Measurements from ENCODE around the gene ALPL.
"Not testable (repeated sequence)": the region's sequence is repeated elsewhere in the genome, so short reads cannot be mapped to it uniquely, and the experiment has no call there.

ALPL gene

GRCh38 chr1:21559788-21560567 is 50.8 kb downstream of the ALPL start:
- no peak for DNase-seq (ENCODE audit: low spot score)

GRCh38 chr1:21560916-21561638 is 51.9 kb downstream of the ALPL start:
- DNase-seq (ENCODE audit: low spot score): no peak

GRCh38 chr1:21562896-21563295 is 53.7 kb downstream of the ALPL start:
- no peak for DNase-seq (ENCODE audit: low spot score)

- no peak for DNase-seq (ENCODE audit: low spot score)
Observed at GRCh38 chr1:21563971-21564370, 54.7 kb downstream of the ALPL start.

- DNase-seq (ENCODE audit: low spot score): no peak
Observed at GRCh38 chr1:21564521-21565095, 55.4 kb downstream of the ALPL start.

GRCh38 chr1:21565285-21565684 is 56.1 kb downstream of the ALPL start:
- no peak for DNase-seq (ENCODE audit: low spot score)

GRCh38 chr1:21566361-21566760 is 57.1 kb downstream of the ALPL start:
- DNase-seq (ENCODE audit: low spot score): not testable (repeated sequence)

- DNase-seq (ENCODE audit: low spot score): no peak
Observed at GRCh38 chr1:21567241-21568005, 58.2 kb downstream of the ALPL start.

GRCh38 chr1:21568006-21568746 is 59.0 kb downstream of the ALPL start:
- DNase-seq (ENCODE audit: low spot score): no peak

GRCh38 chr1:21568809-21569385 is 59.7 kb downstream of the ALPL start:
- no peak for DNase-seq (ENCODE audit: low spot score)

GRCh38 chr1:21569820-21570527 is 60.8 kb downstream of the ALPL start:
- DNase-seq (ENCODE audit: low spot score): no peak

GRCh38 chr1:21570528-21570875 is 61.3 kb downstream of the ALPL start:
- no peak for DNase-seq (ENCODE audit: low spot score)

- no peak for DNase-seq (ENCODE audit: low spot score)
Observed at GRCh38 chr1:21570885-21571284, 61.7 kb downstream of the ALPL start.

GRCh38 chr1:21572221-21572620 is 63.0 kb downstream of the ALPL start:
- DNase-seq (ENCODE audit: low spot score): no peak

- no peak for DNase-seq (ENCODE audit: low spot score)
Observed at GRCh38 chr1:21572735-21573277, 63.6 kb downstream of the ALPL start.

- DNase-seq (ENCODE audit: low spot score): no peak
Observed at GRCh38 chr1:21573475-21573874, 64.3 kb downstream of the ALPL start.

- peak; percentile 31 for DNase-seq (ENCODE audit: low spot score)
Observed at GRCh38 chr1:21573971-21574465, 64.8 kb downstream of the ALPL start.

GRCh38 chr1:21574466-21575151 is 65.4 kb downstream of the ALPL start:
- DNase-seq (ENCODE audit: low spot score): no peak

GRCh38 chr1:21575351-21575942 is 66.2 kb downstream of the ALPL start:
- DNase-seq (ENCODE audit: low spot score): no peak

Data from hematopoietic multipotent progenitor cell treated with erythropoietin and hydrocortisone succinate and interleukin-3 and kit ligand, for 15 days (in vitro differentiated cells).